Testis (tissue), 3 donors: ENCODE results near the gene NFILZ. TPM values are rescaled to one million over a fixed set of nuclear protein-coding genes. Genes with fewer than 3 reads are reported as not detected.

Experiments used
- DNase-seq: peaks from one replicate; pipeline ENCODE4 v3.0.0-alpha.2; 2019
- H3K27ac ChIP-seq, 2 donors: fragments of 200-600 bp; sonication (generic); one replicate each; pipeline ENCODE4 v1.5.1; 2019
- H3K27me3 ChIP-seq: fragments of 200-600 bp; sonication (generic); one replicate; pipeline ENCODE4 v1.5.1; 2019
- H3K36me3 ChIP-seq: fragments of 200-600 bp; sonication (generic); one replicate; pipeline ENCODE4 v1.5.1; 2017; ENCODE audit warnings: low read depth; ENCODE audit errors: missing control alignments
- H3K4me1 ChIP-seq: fragments of 200-600 bp; sonication (generic); one replicate; pipeline ENCODE4 v1.5.1; 2019
- H3K4me3 ChIP-seq, 2 donors: fragments of 200-600 bp; sonication (generic); one replicate each; pipeline ENCODE4 v1.5.1; 2017 to 2019
- H3K9me3 ChIP-seq: fragments of 200-600 bp; sonication (generic); one replicate; pipeline ENCODE4 v1.5.1; 2017
- CTCF ChIP-seq, 3 experiments: fragments of 450-650 bp in 2 of 3; fragments of 200-600 bp in 1 of 3; sonication (generic) in 1 of 3; IDR thresholded peaks; one replicate each; pipeline ENCODE4 v1.5.1; 2016 to 2019; ENCODE audit warnings: antibody characterized with exemption in 3 of 3, mild to moderate bottlenecking in 2 of 3, moderate library complexity in 1 of 3
- POLR2A ChIP-seq: fragments of 450-650 bp; IDR thresholded peaks from one replicate; pipeline ENCODE4 v1.6.1; 2017; ENCODE audit warnings: antibody characterized with exemption, mild to moderate bottlenecking, moderate library complexity
- WGBS, 2 donors: methylation state at CpG; one replicate each; pipeline ENCODE4 v1.1.5; 2018; 5-methylcytosine and 5-hydroxymethylcytosine counted together
- intact Hi-C: fragments of 100-400 bp; cut with DNase I; formaldehyde crosslinking; loops from one replicate; pipeline ENCODE4 v1.15.1; 2023; ENCODE audit warnings: low total_unique reads
- polyA plus RNA-seq: library from polyadenylated mRNA; stranded (reverse); fragments of 350-450 nt; fragmentation: Illumina TruSeq; extraction: RNeasy Lipid Tissue Mini Kit (QIAGEN cat#74804); gene quantifications from one replicate; pipeline ENCODE4 v1.2.3, GENCODE V29; 2014; ENCODE audit warnings: low read depth, low replicate concordance; ENCODE audit not compliant: insufficient read depth
- total RNA-seq, 2 donors: library from RNA; depleted of rRNA; stranded (reverse); fragments of >200 nt; gene quantifications; one replicate each; pipeline ENCODE4 v1.2.3, GENCODE V29; 2016

NFILZ gene
- total and polyA plus RNA-seq, 3 donors from 2014 or later: 1.4 to 4.6 (median 4.0) TPM

- Histone ChIP-seq H3K4me3 (no peak overlapping the region), H3K36me3 (no peaks in the 10 kb centered on the region), H3K4me1 (no peaks in the 10 kb centered on the region), H3K9me3 (no peaks in the 10 kb centered on the region), H3K27me3 (no peaks in the 10 kb centered on the region), H3K27ac (no peak overlapping the region)
- intact Hi-C loops: no loop called here
- TF ChIP-seq POLR2A: no peak
- WGBS, 2 donors: 70 to 79% methylated on average over 6 of the region's 6 CpGs
- DNase-seq: no peak
Observed at GRCh38 chr19:8648240-8648639, 17.8 kb downstream of the NFILZ start.

GRCh38 chr19:8654591-8655339 lies 24.3 kb downstream of the NFILZ start:
- Histone ChIP-seq H3K36me3 (no peaks in the 10 kb centered on the region), H3K27ac (no peak overlapping the region), H3K9me3 (no peaks in the 10 kb centered on the region), H3K4me1 (no peaks in the 10 kb centered on the region), H3K4me3 (no peak overlapping the region), H3K27me3 (no peaks in the 10 kb centered on the region)
- DNase-seq: peak; percentile 58
- intact Hi-C loops: no loop called here
- no peak for TF ChIP-seq POLR2A
- peak; percentile 80 to 100 (median 81) for TF ChIP-seq CTCF (IDR thresholded peaks at IDR 0.05)
- 4 to 5% methylated on average over 15 of the region's 15 CpGs for WGBS, 2 donors

- DNase-seq: no peak
- Histone ChIP-seq H3K27me3 (no peaks in the 10 kb centered on the region), H3K36me3 (no peaks in the 10 kb centered on the region), H3K4me1 (no peaks in the 10 kb centered on the region), H3K27ac (no peak overlapping the region), H3K4me3 (no peak overlapping the region), H3K9me3 (no peaks in the 10 kb centered on the region)
- TF ChIP-seq POLR2A: no peak
- TF ChIP-seq CTCF (IDR thresholded peaks at IDR 0.05): no peak
- intact Hi-C loops: no loop called here
- WGBS, 2 donors: 54 to 81% methylated on average over 2 to 12 of the region's 12 CpGs
Observed at GRCh38 chr19:8655340-8655709, 24.9 kb downstream of the NFILZ start.

- Histone ChIP-seq H3K27me3 (no peaks in the 10 kb centered on the region), H3K9me3 (no peaks in the 10 kb centered on the region), H3K4me1 (no peaks in the 10 kb centered on the region), H3K4me3 (no peak overlapping the region), H3K36me3 (no peaks in the 10 kb centered on the region), H3K27ac (no peak overlapping the region)
- no peak for DNase-seq
- TF ChIP-seq CTCF (IDR thresholded peaks at IDR 0.05) (no peak), POLR2A (no peak)
- 73 to 76% methylated on average over 5 of the region's 5 CpGs for WGBS, 2 donors
- intact Hi-C loops: no loop called here
Observed at GRCh38 chr19:8657869-8658268, 27.4 kb downstream of the NFILZ start.

GRCh38 chr19:8659905-8660304 lies 29.5 kb downstream of the NFILZ start:
- no peak overlapping the region for H3K4me3 ChIP-seq
- no peaks in the 10 kb centered on the region for H3K4me1 ChIP-seq
- intact Hi-C loops: no loop called here
- WGBS, 2 donors: 65 to 72% methylated on average over 5 to 7 of the region's 7 CpGs
- no peaks in the 10 kb centered on the region for H3K36me3 ChIP-seq
- H3K27ac ChIP-seq: no peak overlapping the region
- H3K27me3 ChIP-seq: no peaks in the 10 kb centered on the region
- no peak for DNase-seq
- no peaks in the 10 kb centered on the region for H3K9me3 ChIP-seq
- TF ChIP-seq POLR2A (no peak), CTCF (IDR thresholded peaks at IDR 0.05) (no peak)
